Ectodermal cell (in vitro differentiated cells): Measurements from ENCODE around the gene ZBTB17.
"Not testable (repeated sequence)": the region's sequence is repeated elsewhere in the genome, so short reads cannot be mapped to it uniquely, and the experiment has no call there.

ENCODE experiments used
- H3K27ac ChIP-seq: 2 replicates; pipeline ENCODE4 v1.7.0; 2013; ENCODE audit warnings: mild to moderate bottlenecking, low read depth, low read length; ENCODE audit not compliant: insufficient read depth, poor library complexity, severe bottlenecking
- H3K27me3 ChIP-seq: 2 replicates; pipeline ENCODE4 v1.7.0; 2013; ENCODE audit warnings: mild to moderate bottlenecking, low read length; ENCODE audit not compliant: insufficient read depth, control insufficient read depth, poor library complexity, severe bottlenecking
- H3K36me3 ChIP-seq: one replicate; pipeline ENCODE4 v1.7.0; 2013; ENCODE audit warnings: low read length; ENCODE audit not compliant: control insufficient read depth, insufficient read depth
- H3K4me1 ChIP-seq: one replicate; pipeline ENCODE4 v1.7.0; 2013; ENCODE audit warnings: low read length; ENCODE audit not compliant: control insufficient read depth, insufficient read depth
- H3K4me3 ChIP-seq: 2 replicates; pipeline ENCODE4 v1.7.0; 2013; ENCODE audit warnings: low read depth, low read length, control low read depth; ENCODE audit not compliant: insufficient read depth
- H3K9me3 ChIP-seq: 2 replicates; pipeline ENCODE4 v1.7.0; 2013; ENCODE audit warnings: mild to moderate bottlenecking, low read length, moderate library complexity; ENCODE audit not compliant: control insufficient read depth
- WGBS, 2 experiments: methylation state at CpG; one replicate each; pipeline ENCODE4 v1.1.7; 2013; ENCODE audit warnings: missing lambda C conversion rate in 2 of 2; 5-methylcytosine and 5-hydroxymethylcytosine counted together

ZBTB17 gene

DNA sequence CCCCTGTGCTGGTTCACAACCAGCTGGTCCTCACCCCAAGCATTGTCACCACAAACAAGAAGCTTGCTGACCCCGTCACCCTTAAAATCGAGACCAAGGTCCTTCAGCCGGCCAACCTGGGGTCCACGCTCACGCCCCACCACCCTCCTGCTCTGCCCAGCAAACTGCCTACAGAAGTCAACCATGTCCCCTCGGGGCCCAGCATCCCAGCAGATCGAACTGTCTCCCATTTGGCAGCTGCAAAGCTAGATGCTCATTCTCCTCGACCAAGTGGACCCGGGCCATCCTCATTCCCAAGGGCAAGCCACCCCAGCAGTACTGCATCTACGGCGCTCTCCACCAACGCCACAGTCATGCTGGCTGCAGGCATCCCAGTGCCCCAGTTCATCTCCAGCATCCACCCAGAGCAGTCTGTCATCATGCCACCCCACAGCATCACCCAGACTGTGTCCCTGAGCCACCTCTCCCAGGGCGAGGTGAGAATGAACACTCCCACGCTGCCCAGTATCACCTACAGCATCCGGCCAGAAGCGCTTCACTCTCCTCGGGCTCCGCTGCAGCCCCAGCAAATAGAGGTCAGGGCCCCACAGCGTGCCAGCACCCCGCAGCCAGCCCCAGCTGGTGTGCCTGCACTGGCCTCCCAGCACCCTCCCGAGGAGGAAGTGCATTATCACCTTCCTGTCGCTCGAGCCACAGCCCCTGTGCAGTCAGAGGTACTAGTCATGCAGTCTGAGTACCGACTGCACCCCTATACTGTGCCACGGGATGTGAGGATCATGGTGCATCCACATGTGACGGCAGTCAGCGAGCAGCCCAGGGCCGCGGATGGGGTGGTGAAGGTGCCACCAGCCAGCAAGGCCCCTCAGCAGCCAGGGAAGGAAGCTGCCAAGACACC is 40.6 kb downstream of the ZBTB17 start:
- Histone ChIP-seq H3K4me1 (no peaks in the 10 kb centered on the region), H3K9me3 (no peaks in the 10 kb centered on the region), H3K4me3 (no peak overlapping the region), H3K36me3 (peaks cover 79% of the 10 kb centered on the region), H3K27me3 (no peaks in the 10 kb centered on the region), H3K27ac (no peak overlapping the region)
- 95 to 96% methylated on average over 29 of the region's 29 CpGs for WGBS, 2 experiments

GRCh38 chr1:15934211-15935055 is 41.5 kb downstream of the ZBTB17 start:
- Histone ChIP-seq H3K36me3 (peaks cover 86% of the 10 kb centered on the region), H3K4me1 (no peaks in the 10 kb centered on the region), H3K4me3 (no peak overlapping the region), H3K27me3 (no peaks in the 10 kb centered on the region), H3K27ac (no peak overlapping the region), H3K9me3 (no peaks in the 10 kb centered on the region)
- 95% methylated on average over 42 of the region's 42 CpGs for WGBS, 2 experiments

DNA sequence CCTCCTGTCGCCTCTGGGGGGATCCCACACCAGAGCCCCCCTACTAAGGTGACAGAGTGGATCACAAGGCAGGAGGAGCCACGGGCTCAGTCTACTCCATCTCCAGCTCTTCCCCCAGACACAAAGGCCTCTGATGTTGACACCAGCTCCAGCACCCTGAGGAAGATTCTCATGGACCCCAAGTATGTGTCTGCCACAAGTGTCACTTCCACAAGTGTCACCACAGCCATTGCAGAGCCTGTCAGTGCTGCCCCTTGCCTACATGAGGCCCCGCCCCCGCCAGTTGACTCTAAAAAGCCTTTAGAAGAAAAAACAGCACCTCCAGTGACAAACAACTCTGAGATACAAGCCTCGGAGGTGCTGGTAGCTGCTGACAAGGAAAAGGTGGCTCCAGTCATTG is 42.2 kb downstream of the ZBTB17 start:
- 89 to 92% methylated on average over 5 of the region's 5 CpGs for WGBS, 2 experiments
- Histone ChIP-seq H3K36me3 (peaks cover 87% of the 10 kb centered on the region), H3K27me3 (no peaks in the 10 kb centered on the region), H3K4me1 (no peaks in the 10 kb centered on the region), H3K4me3 (no peak overlapping the region), H3K27ac (no peak overlapping the region), H3K9me3 (no peaks in the 10 kb centered on the region)

DNA sequence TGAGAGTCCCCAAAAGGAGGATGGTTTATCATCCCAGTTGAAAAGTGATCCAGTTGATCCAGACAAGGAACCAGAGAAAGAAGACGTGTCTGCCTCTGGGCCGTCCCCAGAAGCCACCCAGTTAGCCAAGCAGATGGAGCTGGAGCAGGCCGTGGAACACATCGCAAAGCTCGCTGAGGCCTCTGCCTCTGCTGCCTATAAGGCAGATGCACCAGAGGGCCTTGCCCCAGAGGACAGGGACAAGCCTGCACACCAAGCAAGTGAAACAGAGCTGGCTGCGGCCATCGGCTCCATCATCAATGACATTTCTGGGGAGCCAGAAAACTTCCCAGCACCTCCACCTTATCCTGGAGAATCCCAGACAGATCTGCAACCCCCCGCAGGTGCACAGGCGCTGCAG is 43.3 kb downstream of the ZBTB17 start:
- Histone ChIP-seq H3K4me3 (no peak overlapping the region), H3K27ac (no peak overlapping the region), H3K4me1 (no peaks in the 10 kb centered on the region), H3K36me3 (peaks cover 77% of the 10 kb centered on the region), H3K9me3 (no peaks in the 10 kb centered on the region), H3K27me3 (no peaks in the 10 kb centered on the region)
- 96 to 99% methylated on average over 9 of the region's 9 CpGs for WGBS, 2 experiments

- H3K4me3 ChIP-seq, result no peak overlapping the region
- H3K36me3 ChIP-seq, result peaks cover 73% of the 10 kb centered on the region
- no peaks in the 10 kb centered on the region for H3K4me1 ChIP-seq
- 97% methylated on average over 19 of the region's 19 CpGs for WGBS, 2 experiments
- no peaks in the 10 kb centered on the region for H3K9me3 ChIP-seq
- no peaks in the 10 kb centered on the region for H3K27me3 ChIP-seq
- no peak overlapping the region for H3K27ac ChIP-seq
These were observed 44.0 kb downstream of the ZBTB17 start for GRCh38 chr1:15931884-15932283.

DNA sequence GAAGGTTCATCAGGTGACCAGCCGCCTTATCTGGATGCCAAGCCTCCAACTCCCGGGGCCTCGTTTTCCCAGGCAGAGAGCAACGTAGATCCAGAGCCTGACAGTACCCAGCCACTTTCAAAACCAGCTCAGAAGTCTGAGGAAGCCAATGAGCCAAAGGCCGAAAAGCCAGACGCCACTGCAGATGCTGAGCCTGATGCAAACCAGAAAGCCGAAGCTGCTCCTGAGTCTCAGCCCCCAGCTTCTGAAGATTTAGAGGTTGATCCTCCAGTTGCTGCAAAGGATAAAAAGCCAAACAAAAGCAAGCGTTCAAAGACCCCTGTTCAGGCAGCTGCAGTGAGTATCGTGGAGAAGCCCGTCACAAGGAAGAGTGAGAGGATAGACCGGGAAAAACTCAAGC is 44.5 kb downstream of the ZBTB17 start:
- H3K36me3 ChIP-seq, result peaks cover 70% of the 10 kb centered on the region
- no peaks in the 10 kb centered on the region for H3K9me3 ChIP-seq
- H3K27ac ChIP-seq, result no peak overlapping the region
- no peaks in the 10 kb centered on the region for H3K27me3 ChIP-seq
- no peak overlapping the region for H3K4me3 ChIP-seq
- WGBS, 2 experiments, result 94 to 95% methylated on average over 11 of the region's 11 CpGs
- no peaks in the 10 kb centered on the region for H3K4me1 ChIP-seq

DNA sequence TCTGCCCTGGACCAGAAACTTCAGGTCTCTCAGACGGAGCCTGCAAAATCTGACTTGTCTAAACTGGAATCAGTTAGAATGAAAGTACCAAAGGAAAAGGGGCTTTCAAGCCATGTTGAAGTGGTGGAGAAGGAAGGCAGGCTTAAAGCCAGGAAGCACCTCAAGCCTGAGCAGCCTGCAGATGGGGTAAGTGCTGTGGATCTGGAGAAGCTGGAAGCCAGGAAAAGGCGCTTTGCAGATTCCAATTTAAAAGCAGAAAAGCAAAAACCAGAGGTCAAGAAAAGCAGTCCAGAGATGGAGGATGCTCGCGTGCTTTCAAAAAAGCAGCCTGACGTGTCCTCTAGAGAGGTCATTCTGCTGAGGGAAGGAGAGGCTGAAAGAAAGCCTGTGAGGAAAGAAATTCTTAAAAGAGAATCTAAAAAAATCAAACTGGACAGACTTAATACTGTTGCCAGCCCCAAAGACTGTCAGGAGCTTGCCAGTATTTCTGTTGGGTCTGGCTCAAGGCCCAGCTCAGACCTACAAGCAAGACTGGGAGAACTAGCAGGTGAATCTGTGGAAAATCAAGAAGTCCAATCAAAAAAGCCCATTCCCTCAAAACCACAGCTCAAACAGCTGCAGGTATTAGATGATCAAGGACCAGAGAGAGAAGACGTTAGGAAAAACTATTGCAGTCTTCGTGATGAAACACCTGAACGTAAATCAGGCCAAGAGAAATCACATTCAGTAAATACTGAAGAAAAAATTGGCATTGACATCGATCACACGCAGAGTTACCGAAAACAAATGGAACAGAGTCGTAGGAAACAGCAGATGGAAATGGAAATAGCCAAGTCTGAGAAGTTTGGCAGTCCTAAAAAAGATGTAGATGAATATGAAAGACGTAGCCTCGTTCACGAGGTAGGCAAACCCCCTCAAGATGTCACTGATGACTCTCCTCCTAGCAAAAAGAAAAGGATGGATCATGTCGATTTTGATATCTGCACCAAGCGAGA is 46.6 kb downstream of the ZBTB17 start:
- H3K4me1 ChIP-seq, result no peaks in the 10 kb centered on the region
- 96% methylated on average over 17 of the region's 17 CpGs for WGBS, 2 experiments
- no peaks in the 10 kb centered on the region for H3K9me3 ChIP-seq
- no peaks in the 10 kb centered on the region for H3K27me3 ChIP-seq
- no peak overlapping the region for H3K4me3 ChIP-seq
- peaks cover 57% of the 10 kb centered on the region for H3K36me3 ChIP-seq
- no peak overlapping the region for H3K27ac ChIP-seq

GRCh38 chr1:15926448-15926847 is 49.5 kb downstream of the ZBTB17 start:
- H3K27ac ChIP-seq, H3K27me3 ChIP-seq, H3K4me1 ChIP-seq, H3K4me3 ChIP-seq, H3K9me3 ChIP-seq: not testable (repeated sequence)
- 81 to 92% methylated on average over 6 to 7 of the region's 8 CpGs for WGBS, 2 experiments
- H3K36me3 ChIP-seq, result peaks cover 60% of the 10 kb centered on the region

DNA sequence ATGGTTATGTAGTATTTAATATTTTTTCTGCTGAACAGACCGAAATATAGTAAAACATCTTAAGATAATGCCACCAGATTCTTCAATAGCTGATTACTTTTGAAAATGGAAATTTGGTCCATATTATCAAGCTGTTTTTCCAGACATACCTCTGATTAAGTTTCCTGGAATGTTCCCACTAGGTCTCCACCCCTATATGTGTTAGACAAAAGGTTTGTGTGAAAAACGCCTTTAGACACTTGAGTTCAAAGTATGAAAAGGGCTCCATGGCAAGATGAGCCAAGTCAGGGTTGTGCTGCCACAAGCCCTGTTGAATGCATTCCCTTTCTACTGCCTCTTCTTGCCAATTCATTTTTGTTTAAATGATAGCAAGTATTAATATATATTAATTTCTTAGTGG is 52.7 kb downstream of the ZBTB17 start:
- Histone ChIP-seq H3K27me3 (no peaks in the 10 kb centered on the region), H3K4me1 (no peaks in the 10 kb centered on the region), H3K36me3 (peaks cover 47% of the 10 kb centered on the region), H3K9me3 (no peaks in the 10 kb centered on the region), H3K27ac (no peak overlapping the region), H3K4me3 (no peak overlapping the region)
- WGBS, 2 experiments, result 92 to 98% methylated on average over 1 to 2 of the region's 2 CpGs
